Measurements from ENCODE around the gene MEIS2.

MEIS2 gene

GRCh38 chr15:37072181-37072580, 28.2 kb downstream of the MEIS2 start:
- DNase-seq: no peak

GRCh38 chr15:37071134-37071533, 29.2 kb downstream of the MEIS2 start:
- no peak for DNase-seq

GRCh38 chr15:37070686-37071085, 29.7 kb downstream of the MEIS2 start:
- DNase-seq: no peak

GRCh38 chr15:37061996-37062395, 38.4 kb downstream of the MEIS2 start:
- DNase-seq: no peak

GRCh38 chr15:37059086-37059485, 41.3 kb downstream of the MEIS2 start:
- DNase-seq: no peak

GRCh38 chr15:37058316-37058985, 41.9 kb downstream of the MEIS2 start:
- DNase-seq: no peak

GRCh38 chr15:37057831-37058230, 42.5 kb downstream of the MEIS2 start:
- DNase-seq: no peak

- DNase-seq: no peak
These were observed 43.1 kb downstream of the MEIS2 start for GRCh38 chr15:37057256-37057655.

GRCh38 chr15:37056177-37057121, 43.9 kb downstream of the MEIS2 start:
- no peak for DNase-seq

GRCh38 chr15:37055481-37055880, 44.9 kb downstream of the MEIS2 start:
- DNase-seq: no peak

- DNase-seq: no peak
These were observed 46.0 kb downstream of the MEIS2 start for GRCh38 chr15:37054336-37054735.

- DNase-seq: no peak
These were observed 47.2 kb downstream of the MEIS2 start for GRCh38 chr15:37053166-37053565.

- DNase-seq: no peak
These were observed 50.0 kb downstream of the MEIS2 start for GRCh38 chr15:37050345-37050744.

GRCh38 chr15:37046876-37047614, 53.3 kb downstream of the MEIS2 start:
- DNase-seq: no peak

- DNase-seq: no peak
These were observed 54.2 kb downstream of the MEIS2 start for GRCh38 chr15:37045859-37046740.

GRCh38 chr15:37044915-37045648, 55.3 kb downstream of the MEIS2 start:
- no peak for DNase-seq

GRCh38 chr15:37041836-37042235, 58.5 kb downstream of the MEIS2 start:
- DNase-seq: no peak

GRCh38 chr15:37041042-37041441, 59.3 kb downstream of the MEIS2 start:
- no peak for DNase-seq

GRCh38 chr15:37040072-37040742, 60.1 kb downstream of the MEIS2 start:
- no peak for DNase-seq

GRCh38 chr15:37038716-37039106, 61.6 kb downstream of the MEIS2 start:
- no peak for DNase-seq

All from SW 1271 (cell line).